ENCODE results near the gene DEDD2. TPM values are rescaled to one million over a fixed set of nuclear protein-coding genes. Genes with fewer than 3 reads are reported as not detected.
A peak's percentile ranks its signal among the peaks of the same experiment; 100 is the strongest.
"Not testable (repeated sequence)": the region's sequence is repeated elsewhere in the genome, so short reads cannot be mapped to it uniquely, and the experiment has no call there.

The DEDD2 gene, protein sequence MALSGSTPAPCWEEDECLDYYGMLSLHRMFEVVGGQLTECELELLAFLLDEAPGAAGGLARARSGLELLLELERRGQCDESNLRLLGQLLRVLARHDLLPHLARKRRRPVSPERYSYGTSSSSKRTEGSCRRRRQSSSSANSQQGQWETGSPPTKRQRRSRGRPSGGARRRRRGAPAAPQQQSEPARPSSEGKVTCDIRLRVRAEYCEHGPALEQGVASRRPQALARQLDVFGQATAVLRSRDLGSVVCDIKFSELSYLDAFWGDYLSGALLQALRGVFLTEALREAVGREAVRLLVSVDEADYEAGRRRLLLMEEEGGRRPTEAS
- 10 to 100 TPM; 28.8 to 31.6 TPM for total RNA-seq

DNA sequence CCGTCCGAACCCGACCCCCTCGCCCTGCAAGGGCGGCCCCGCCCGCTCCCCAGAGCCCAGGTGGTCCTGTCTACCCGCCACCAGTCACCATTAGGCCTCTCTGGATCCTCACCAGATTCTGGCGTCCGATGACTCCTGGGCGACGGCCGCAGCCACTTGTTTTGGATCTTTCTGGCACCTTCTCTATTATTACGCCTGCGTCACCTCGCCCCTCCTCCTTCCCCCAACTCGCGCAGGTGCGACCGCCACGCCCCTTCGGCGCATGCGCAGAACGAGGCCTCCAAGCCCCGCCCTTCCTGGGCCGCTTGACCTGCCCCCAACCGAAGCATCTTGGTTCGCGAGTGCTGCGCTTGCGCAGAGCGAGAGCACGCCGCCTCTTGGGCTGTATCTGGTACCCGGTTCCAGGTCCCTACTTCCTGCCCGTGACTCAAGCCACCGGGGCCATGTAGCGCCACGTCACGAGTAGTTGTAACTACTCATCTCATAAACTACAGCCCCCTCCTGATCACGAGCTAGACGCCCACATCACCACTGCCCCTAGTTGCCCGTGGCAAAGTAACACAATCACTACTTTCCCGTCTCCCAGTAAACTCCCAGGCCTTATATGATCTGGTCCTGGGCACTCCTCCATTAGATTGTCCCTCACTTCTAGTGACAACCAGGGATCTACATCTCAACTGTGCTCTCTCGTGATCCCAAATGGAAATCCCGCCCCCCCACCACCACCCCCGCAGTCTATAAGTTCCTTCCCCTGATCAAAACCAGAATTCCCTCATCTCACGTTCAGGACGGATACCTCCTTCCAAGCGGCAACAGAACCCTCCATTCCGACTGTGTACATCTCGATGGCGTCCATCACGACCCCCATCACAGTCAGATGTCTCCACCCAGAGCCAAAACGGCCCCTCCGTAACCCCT lies at the start of gene DEDD2:
DEDD2 (minus strand) TSS at position 158 of the 918 bp plus-strand sequence. CDS start 670 bp downstream, outside the sequence.
- ATAC-seq (replicated peaks in 1 of 2), result peak; percentile 79 to 80
- peak within 1 kb of the TSS; percentile 97 for H3K27ac Mint-ChIP-seq
- H3K4me3 Mint-ChIP-seq, result peak within 1 kb of the TSS; percentile 82 to 94
- DNase-seq, result peak; percentile 99 to 100
- H3K4me1 Mint-ChIP-seq (ENCODE audit: low read depth), result peaks cover 77% of the 10 kb centered on the region
- H3K9me3 Mint-ChIP-seq, result no peaks in the 10 kb centered on the region
- peaks cover 10 to 17% of the 10 kb centered on the region in 2 donors for H3K36me3 Mint-ChIP-seq (ENCODE audit: insufficient read depth in 2 of 2)
- no peaks in the 10 kb centered on the region for H3K27me3 Mint-ChIP-seq (ENCODE audit: low read depth)

DNA sequence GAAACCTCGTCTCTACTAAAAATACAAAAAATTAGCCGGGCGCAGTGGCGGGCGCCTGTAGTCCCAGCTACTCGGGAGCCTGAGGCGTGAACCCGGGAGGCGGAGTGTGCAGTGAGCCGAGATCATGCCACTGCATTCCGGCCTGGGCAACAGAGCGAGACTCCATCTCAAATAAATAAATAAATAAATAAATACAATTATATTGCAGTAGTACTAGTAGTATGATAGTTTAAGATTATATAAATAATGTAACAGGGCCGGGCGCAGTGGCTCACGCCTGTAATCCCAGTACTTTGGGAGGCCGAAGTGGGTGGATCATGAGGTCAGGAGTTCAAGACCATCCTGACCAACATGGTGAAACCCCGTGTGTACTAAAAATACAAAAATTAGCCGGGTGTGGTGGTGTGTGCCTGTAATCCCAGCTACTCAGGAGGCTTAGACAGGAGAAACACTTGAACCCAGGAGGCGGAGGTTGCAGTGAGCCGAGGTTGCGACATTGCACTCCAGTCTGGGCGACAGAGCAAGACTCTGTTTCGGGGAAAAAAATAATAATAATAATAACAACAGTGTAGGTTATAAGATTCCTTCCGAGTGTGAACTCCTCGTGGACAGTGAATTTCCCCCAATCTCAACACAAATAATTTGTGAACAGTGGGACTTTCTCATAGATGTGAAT lies 49.6 kb upstream of the DEDD2 start:
- H3K9me3 Mint-ChIP-seq; H3K36me3 Mint-ChIP-seq (ENCODE audit: insufficient read depth in 2 of 2); H3K4me3 Mint-ChIP-seq; ATAC-seq (replicated peaks in 1 of 2); DNase-seq; H3K27me3 Mint-ChIP-seq (ENCODE audit: low read depth); H3K27ac Mint-ChIP-seq: not testable (repeated sequence)
- peaks cover 40% of the 10 kb centered on the region for H3K4me1 Mint-ChIP-seq (ENCODE audit: low read depth)

DNA sequence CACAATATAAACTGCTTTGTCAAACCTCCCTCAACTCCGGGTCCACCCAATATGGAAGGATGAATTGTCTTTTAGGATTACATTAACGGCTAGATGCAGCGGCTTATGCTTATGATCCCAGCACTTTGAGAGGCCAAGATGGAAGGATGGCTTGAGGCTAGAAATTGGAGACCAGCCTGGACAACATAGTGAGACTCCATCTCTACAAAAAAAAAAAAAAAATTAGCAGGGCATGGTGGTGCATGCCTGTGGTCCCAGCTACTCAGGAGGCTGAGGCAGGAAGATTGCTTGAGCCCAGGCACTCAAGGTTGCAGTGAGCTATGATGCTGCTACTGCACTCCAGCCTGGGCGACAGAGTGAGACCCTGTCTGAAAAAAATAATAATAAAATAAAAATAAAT lies 48.6 kb upstream of the DEDD2 start:
- peaks cover 41% of the 10 kb centered on the region for H3K4me1 Mint-ChIP-seq (ENCODE audit: low read depth)
- not testable (repeated sequence) for H3K9me3 Mint-ChIP-seq; H3K27me3 Mint-ChIP-seq (ENCODE audit: low read depth); DNase-seq; ATAC-seq (replicated peaks in 1 of 2); H3K4me3 Mint-ChIP-seq; H3K36me3 Mint-ChIP-seq (ENCODE audit: insufficient read depth in 2 of 2); H3K27ac Mint-ChIP-seq

DNA sequence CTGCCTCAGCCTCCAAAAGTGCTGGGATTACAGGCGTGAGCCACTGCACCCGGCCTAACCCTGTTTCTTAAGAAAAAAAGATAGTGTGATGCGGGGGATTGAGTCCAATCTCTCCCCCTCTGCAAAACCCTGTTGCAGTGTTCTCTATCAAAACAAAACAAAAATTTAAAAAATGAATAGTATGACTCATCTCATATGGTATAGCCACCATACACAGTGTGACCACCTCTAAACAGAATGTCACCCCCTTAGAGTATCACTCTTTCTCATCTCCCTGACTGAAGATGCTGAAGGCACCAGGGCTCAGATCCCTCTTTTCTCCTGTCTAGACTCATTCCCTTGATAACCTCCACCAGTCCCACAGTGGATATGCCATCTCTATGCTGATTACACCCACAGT lies 44.3 kb upstream of the DEDD2 start:
- H3K9me3 Mint-ChIP-seq, result no peaks in the 10 kb centered on the region
- DNase-seq (no peak), ATAC-seq (replicated peaks in 1 of 2) (peak; percentile 85 to 96)
- no peaks in the 10 kb centered on the region for H3K36me3 Mint-ChIP-seq (ENCODE audit: insufficient read depth in 2 of 2)
- no peak overlapping the region for H3K27ac Mint-ChIP-seq
- peaks cover 18% of the 10 kb centered on the region for H3K4me1 Mint-ChIP-seq (ENCODE audit: low read depth)
- H3K27me3 Mint-ChIP-seq (ENCODE audit: low read depth), result peaks cover 2% of the 10 kb centered on the region
- H3K4me3 Mint-ChIP-seq, result no peak overlapping the region

DNA sequence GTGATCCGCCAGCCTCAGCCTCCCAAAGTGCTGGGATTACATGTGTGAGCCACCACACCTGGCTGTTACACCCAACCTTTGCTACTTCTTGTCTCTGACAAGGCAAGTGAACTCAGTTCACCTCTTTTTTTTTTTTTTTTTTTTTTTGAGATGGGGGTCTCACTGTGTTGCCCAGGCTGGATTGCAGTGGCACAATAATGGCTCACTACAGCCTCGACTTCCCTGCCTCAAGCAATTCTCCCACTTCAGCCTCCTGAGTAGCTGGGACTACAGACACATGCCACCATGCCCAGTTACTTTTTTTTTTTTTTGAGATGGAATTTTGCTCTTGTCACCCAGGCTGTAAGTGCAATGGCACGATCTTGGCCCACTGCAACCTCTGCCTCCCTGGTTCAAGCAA lies 40.4 kb upstream of the DEDD2 start:
- peaks cover 31% of the 10 kb centered on the region for H3K4me1 Mint-ChIP-seq (ENCODE audit: low read depth)

DNA sequence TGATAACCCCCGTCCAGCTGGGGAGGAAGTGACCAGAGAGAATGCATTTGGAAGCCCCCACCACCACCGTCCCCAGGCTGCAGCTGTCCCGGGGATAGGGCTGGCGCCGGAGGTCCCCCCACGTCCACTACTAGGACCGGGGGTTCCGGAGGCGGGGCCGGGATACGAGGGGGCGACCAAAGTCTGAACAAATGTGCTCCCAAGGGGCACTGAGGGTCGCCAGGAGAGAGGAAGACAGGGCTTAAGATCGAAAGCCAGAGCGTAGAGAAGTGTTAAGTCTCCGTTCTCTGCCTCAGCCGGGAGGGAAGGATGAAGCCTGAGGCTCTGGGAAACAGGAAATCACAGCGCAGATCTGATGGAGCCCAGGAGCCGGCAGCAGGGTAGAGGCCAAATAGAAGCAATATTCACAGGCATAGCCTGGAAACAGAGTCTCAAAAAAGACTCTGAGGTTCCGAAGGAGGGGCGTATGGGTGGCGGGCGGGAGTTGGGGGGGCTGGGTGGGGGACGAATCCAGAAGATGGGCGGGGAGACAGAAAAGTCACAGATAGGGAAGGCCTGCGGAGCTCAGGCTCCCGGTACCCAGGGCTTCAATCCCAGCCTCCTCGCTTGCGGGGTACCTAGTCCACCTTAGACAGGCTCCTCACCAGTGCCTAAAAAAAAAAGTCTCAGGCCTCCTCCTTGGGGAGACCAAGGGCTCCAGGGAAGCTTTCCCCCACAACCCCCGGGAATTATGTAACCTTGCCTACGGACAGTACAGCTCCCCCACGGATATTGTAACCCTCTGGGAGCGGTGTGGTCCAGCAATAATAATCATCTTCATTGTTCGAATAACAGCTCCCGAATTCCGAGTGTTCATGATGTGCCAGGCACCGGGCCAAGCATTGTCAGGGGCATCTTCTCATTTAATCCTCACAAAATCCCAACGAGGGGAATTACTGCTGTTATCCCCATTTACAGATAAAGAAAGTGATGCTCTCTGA lies 38.6 kb upstream of the DEDD2 start:
- Mint-ChIP-seq H3K4me1 (ENCODE audit: low read depth) (peaks cover 32% of the 10 kb centered on the region), H3K27ac (no peak overlapping the region), H3K9me3 (no peaks in the 10 kb centered on the region), H3K4me3 (peak overlapping the region; percentile 79 to 82), H3K27me3 (ENCODE audit: low read depth) (peaks cover 7% of the 10 kb centered on the region), H3K36me3 (ENCODE audit: insufficient read depth in 2 of 2) (peaks cover 2 to 3% of the 10 kb centered on the region in 2 donors)
- no peak for ATAC-seq (replicated peaks in 1 of 2)
- no peak for DNase-seq

More for the DNA sequence above, 40.4 kb upstream of the DEDD2 start:
- not testable (repeated sequence) for DNase-seq; H3K36me3 Mint-ChIP-seq (ENCODE audit: insufficient read depth in 2 of 2); H3K27ac Mint-ChIP-seq; H3K4me3 Mint-ChIP-seq; H3K9me3 Mint-ChIP-seq; ATAC-seq (replicated peaks in 1 of 2); H3K27me3 Mint-ChIP-seq (ENCODE audit: low read depth)

DNA sequence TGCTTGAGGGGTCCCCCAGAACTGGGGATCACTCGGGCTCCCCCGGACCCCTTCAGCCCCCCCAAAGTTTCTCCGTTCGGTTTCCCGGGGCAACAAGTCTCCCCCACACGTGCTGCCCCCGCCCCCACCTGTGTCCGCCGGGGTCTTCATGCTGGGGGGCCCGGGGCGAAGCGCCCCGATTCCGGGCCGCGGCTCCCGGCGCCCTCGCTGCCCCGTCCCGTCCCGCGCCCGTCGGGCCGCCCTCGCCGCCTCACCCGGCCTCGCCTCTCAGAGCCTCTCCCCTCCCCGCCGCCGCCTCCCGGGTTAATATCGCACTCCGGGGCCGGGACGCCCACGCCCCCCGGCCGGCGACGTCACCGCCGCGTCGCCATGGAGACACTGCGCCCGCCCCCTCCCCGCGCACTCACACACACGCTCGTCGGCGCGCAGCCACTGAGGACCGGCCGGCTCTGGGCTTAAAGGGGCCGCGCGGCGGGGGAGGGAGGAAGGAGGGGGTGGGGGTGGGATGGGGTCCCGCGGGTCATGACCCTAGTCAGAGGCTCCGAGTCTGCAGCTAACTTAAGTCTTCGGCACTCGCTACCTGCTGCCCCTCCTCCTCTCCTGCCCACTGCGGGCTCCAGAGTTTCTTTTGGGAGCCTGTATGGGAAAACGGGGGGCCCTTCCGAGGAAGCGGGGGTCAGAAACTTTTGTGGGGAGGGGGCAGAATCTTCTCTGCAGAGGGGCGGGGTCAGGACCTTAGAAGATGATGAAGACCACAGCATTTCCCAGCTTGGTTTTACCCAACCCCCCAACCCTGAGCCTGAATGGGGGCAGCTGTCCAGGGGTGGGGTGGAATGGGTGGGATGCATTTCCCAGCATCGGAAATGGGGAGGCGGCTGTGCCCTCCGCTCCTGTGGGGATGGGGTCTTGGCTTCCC lies 37.6 kb upstream of the DEDD2 start, which contains the start of gene ERF:
ERF (minus strand) TSS at position 279 of the 916 bp plus-strand sequence; CDS start at position 150, 129 bp downstream.
- Mint-ChIP-seq H3K4me1 (ENCODE audit: low read depth) (peaks cover 41% of the 10 kb centered on the region), H3K36me3 (ENCODE audit: insufficient read depth in 2 of 2) (peaks cover 2 to 3% of the 10 kb centered on the region in 2 donors), H3K27ac (no peak within 1 kb of the TSS), H3K27me3 (ENCODE audit: low read depth) (peaks cover 7% of the 10 kb centered on the region), H3K4me3 (peak within 1 kb of the TSS; percentile 79 to 82), H3K9me3 (no peaks in the 10 kb centered on the region)
- ATAC-seq (replicated peaks in 1 of 2), result peak; percentile 77 to 80
- DNase-seq, result peak; percentile 95 to 97

DNA sequence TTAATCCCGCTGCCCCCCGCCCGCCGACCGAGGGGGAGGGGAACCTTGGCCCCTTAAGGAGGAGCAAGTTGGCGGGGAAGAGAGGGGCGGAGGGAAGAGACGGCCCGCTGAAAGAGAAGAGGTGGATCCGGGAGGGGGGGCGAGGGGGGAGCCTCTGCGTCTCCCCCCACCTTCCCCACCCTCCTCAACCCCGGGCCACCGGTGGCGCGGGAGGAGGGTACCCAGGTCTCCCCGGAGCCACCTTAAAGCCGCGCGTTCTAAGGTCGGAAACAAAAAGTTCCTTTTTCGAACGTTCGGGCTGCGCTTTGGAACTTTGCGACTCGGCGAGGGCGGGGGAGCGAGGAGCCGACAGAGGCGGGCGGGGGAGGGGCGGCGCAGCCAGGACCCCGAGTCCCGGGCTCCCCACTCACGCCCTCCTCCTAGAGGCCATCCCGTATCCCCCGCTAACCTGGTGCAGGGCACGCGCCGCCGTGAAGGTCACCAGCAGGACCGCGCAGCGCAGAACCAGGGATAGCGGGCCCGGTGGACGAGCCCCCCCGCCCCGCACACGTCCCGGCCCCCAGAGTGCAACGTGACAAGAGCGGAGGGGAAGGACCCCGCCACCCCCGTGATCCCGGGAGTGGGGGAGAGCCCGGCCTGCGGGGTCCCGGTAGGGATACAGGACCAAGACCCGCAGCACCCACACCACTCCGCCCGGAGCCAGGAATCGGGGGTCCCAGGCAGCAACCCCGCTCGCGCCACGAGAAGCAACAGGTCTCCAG lies 36.8 kb upstream of the DEDD2 start:
- Mint-ChIP-seq H3K9me3 (no peaks in the 10 kb centered on the region), H3K27me3 (ENCODE audit: low read depth) (peaks cover 7% of the 10 kb centered on the region), H3K4me1 (ENCODE audit: low read depth) (peaks cover 45% of the 10 kb centered on the region), H3K4me3 (peak overlapping the region; percentile 79 to 82), H3K27ac (no peak overlapping the region), H3K36me3 (ENCODE audit: insufficient read depth in 2 of 2) (peaks cover 2 to 3% of the 10 kb centered on the region in 2 donors)
- DNase-seq, result peak; percentile 71 to 81
- ATAC-seq (replicated peaks in 1 of 2), result peak; percentile 29 to 42

DNA sequence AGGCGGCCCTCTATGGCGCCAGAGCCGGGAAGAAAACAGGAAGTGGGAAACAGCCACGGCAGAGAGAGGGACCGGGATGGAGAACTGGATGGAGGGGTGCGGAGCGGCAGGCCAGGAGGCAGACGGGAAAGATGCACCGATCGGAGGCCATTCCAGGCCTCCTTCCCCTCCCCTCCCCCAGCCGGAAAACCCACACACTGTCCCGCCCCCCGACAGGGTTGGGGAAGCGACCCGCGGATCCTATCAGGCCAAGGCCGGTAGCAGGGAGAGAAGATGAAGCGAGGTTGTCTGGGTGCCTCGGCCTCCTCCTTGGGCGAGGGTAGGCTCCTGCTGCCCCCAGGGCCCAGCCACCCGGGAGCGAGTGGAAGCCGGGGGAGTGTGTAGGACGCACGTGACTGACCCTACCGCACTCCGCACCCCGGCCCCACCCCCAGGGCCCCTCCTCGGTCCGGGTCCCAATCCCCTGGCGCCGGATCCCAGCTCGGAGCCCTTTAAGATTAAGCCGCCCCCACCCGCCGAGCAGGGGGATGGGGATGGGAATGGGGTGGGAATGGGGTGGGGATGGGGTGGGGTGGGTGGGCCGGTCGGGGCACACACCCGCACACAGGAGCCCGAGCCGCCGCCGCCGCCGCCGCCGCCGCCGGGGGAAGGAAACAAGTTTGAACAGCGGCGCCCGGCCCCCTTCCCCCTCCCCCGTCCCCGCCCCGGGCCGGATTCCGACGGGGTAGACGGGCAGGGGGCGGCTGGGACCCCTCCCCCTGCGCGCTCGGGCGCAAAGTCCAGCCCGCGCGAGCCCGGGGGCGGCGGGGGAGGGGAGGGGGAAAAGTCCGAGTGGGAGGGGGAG lies 36.0 kb upstream of the DEDD2 start:
- DNase-seq, result peak; percentile 69 to 71
- Mint-ChIP-seq H3K4me3 (peak overlapping the region; percentile 89 to 91), H3K9me3 (no peaks in the 10 kb centered on the region), H3K4me1 (ENCODE audit: low read depth) (peaks cover 45% of the 10 kb centered on the region), H3K27ac (peak overlapping the region; percentile 94), H3K27me3 (ENCODE audit: low read depth) (peaks cover 7% of the 10 kb centered on the region), H3K36me3 (ENCODE audit: insufficient read depth in 2 of 2) (peaks cover 2 to 3% of the 10 kb centered on the region in 2 donors)
- ATAC-seq (replicated peaks in 1 of 2), result peak; percentile 32 to 42
